Smooth muscle cell (in vitro differentiated cells): Measurements from ENCODE around the gene MS4A4A. TPM values are rescaled to one million over a fixed set of nuclear protein-coding genes. Genes with fewer than 3 reads are reported as not detected.
A peak's percentile ranks its signal among the peaks of the same experiment; 100 is the strongest.

ENCODE experiments used
- DNase-seq: peaks from one replicate; lab custom pipeline; 2025; ENCODE audit not compliant: unreplicated experiment; lab: John Stamatoyannopoulos, UW
- H2AFZ ChIP-seq: fragments of 200-600 bp; sonication (generic); 2 replicates; pipeline ENCODE4 v1.6.0; 2016; ENCODE audit warnings: antibody characterized with exemption, low read depth, mild to moderate bottlenecking
- H3F3A ChIP-seq: fragments of 200-600 bp; sonication (generic); 2 replicates; pipeline ENCODE4 v1.6.0; 2017; ENCODE audit warnings: antibody characterized with exemption, low read depth
- H3K27ac ChIP-seq: fragments of 200-600 bp; sonication (generic); 2 replicates; pipeline ENCODE4 v1.5.1; 2016; ENCODE audit warnings: low read depth, mild to moderate bottlenecking
- H3K27me3 ChIP-seq: fragments of 200-600 bp; sonication (generic); 2 replicates; pipeline ENCODE4 v1.6.1; 2016; ENCODE audit warnings: low read depth, mild to moderate bottlenecking
- H3K36me3 ChIP-seq: fragments of 200-600 bp; sonication (generic); 2 replicates; pipeline ENCODE4 v1.5.1; 2016; ENCODE audit warnings: low read depth
- H3K4me1 ChIP-seq: fragments of 200-600 bp; sonication (generic); 2 replicates; pipeline ENCODE4 v1.5.1; 2016; ENCODE audit warnings: low read depth
- H3K4me2 ChIP-seq: fragments of 200-600 bp; sonication (generic); 2 replicates; pipeline ENCODE4 v1.6.0; 2016; ENCODE audit warnings: mild to moderate bottlenecking
- H3K4me3 ChIP-seq: fragments of 200-600 bp; sonication (generic); 2 replicates; pipeline ENCODE4 v1.5.1; 2016; ENCODE audit warnings: mild to moderate bottlenecking
- H3K79me2 ChIP-seq: fragments of 200-600 bp; sonication (generic); 2 replicates; pipeline ENCODE4 v1.6.0; 2016; ENCODE audit warnings: low read depth, mild to moderate bottlenecking
- H3K9ac ChIP-seq: fragments of 200-600 bp; sonication (generic); 2 replicates; pipeline ENCODE4 v1.6.0; 2016; ENCODE audit warnings: low read depth
- H3K9me3 ChIP-seq: fragments of 200-600 bp; sonication (generic); replicated peaks from 2 replicates; pipeline ENCODE4 v1.5.1; 2016; ENCODE audit warnings: low read depth
- H4K20me1 ChIP-seq: fragments of 200-600 bp; sonication (generic); 2 replicates; pipeline ENCODE4 v1.6.0; 2016; ENCODE audit warnings: low read depth
- WGBS: methylation state at CpG from one replicate; pipeline ENCODE4 v1.1.7; 2016; ENCODE audit warnings: low lambda C conversion rate; 5-methylcytosine and 5-hydroxymethylcytosine counted together
- polyA plus RNA-seq: library from polyadenylated mRNA; unstranded; fragments of >200 nt; fragmentation: Nextera tagmentation; extraction: Ambion mirVana; gene quantifications from 2 replicates; pipeline ENCODE4 v1.2.1, GENCODE V29; 2016
- total RNA-seq: library from RNA; depleted of rRNA; stranded (reverse); fragments of >200 nt; gene quantifications from 2 replicates; pipeline ENCODE4 v1.2.3, GENCODE V29; 2014
- TF ChIP-seq, protein P1 (sequence below): fragments of 200-600 bp; sonication (generic); IDR thresholded peaks from 2 replicates; pipeline ENCODE4 v1.5.1; 2017; ENCODE audit warnings: borderline replicate concordance, mild to moderate bottlenecking, antibody characterized with exemption; ENCODE audit not compliant: insufficient read depth, poor library complexity, severe bottlenecking

The MS4A4A gene
- total and polyA plus RNA-seq, 2 experiments from 2014 or later, result not detected

DNA sequence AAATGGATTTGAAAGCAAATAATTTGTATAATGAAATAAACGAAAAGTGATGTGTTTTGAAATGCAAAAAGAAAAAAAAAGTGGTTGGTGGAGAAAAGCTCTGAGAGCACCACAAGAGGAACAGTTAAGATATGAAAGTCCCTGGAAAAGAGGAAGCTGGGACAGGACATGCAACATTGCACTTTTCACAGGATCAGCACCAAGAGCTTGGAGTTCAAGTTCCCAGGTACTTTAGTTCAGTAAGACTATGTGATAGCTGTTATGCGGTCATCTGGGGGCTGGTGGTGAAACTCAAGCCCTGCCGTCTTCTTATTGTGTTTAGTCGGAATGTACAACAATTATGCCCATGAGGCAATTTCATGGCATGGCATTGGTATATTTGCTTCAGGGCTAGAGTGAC is 17.1 kb upstream of the MS4A4A start:
- H3K4me3 ChIP-seq, result no peak overlapping the region
- no peak overlapping the region for H3K9ac ChIP-seq
- H3K27me3 ChIP-seq, result no peaks in the 10 kb centered on the region
- H3K4me1 ChIP-seq, result no peaks in the 10 kb centered on the region
- no peaks in the 10 kb centered on the region for H4K20me1 ChIP-seq
- H2AFZ ChIP-seq, result no peak overlapping the region
- H3K4me2 ChIP-seq, result no peak overlapping the region
- DNase-seq, result no peak
- TF ChIP-seq, protein P1, sequence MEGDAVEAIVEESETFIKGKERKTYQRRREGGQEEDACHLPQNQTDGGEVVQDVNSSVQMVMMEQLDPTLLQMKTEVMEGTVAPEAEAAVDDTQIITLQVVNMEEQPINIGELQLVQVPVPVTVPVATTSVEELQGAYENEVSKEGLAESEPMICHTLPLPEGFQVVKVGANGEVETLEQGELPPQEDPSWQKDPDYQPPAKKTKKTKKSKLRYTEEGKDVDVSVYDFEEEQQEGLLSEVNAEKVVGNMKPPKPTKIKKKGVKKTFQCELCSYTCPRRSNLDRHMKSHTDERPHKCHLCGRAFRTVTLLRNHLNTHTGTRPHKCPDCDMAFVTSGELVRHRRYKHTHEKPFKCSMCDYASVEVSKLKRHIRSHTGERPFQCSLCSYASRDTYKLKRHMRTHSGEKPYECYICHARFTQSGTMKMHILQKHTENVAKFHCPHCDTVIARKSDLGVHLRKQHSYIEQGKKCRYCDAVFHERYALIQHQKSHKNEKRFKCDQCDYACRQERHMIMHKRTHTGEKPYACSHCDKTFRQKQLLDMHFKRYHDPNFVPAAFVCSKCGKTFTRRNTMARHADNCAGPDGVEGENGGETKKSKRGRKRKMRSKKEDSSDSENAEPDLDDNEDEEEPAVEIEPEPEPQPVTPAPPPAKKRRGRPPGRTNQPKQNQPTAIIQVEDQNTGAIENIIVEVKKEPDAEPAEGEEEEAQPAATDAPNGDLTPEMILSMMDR, result no peak
- H3K27ac ChIP-seq, result no peak overlapping the region
- WGBS, result 81% methylated on average over 4 of the region's 4 CpGs
- no peaks in the 10 kb centered on the region for H3F3A ChIP-seq
- H3K36me3 ChIP-seq, result no peaks in the 10 kb centered on the region
- no peaks in the 10 kb centered on the region for H3K79me2 ChIP-seq
- no peaks in the 10 kb centered on the region for H3K9me3 ChIP-seq

- Histone ChIP-seq H3K27ac (no peak overlapping the region), H2AFZ (no peak overlapping the region), H3K4me3 (no peak overlapping the region), H3K36me3 (no peaks in the 10 kb centered on the region), H3F3A (no peaks in the 10 kb centered on the region), H4K20me1 (no peaks in the 10 kb centered on the region), H3K9ac (no peak overlapping the region), H3K4me1 (no peaks in the 10 kb centered on the region), H3K79me2 (no peaks in the 10 kb centered on the region), H3K27me3 (no peaks in the 10 kb centered on the region), H3K4me2 (no peak overlapping the region), H3K9me3 (no peaks in the 10 kb centered on the region)
- TF ChIP-seq, protein P1, result no peak
- DNase-seq, result no peak
- 79% methylated on average over 5 of the region's 5 CpGs for WGBS
Observed at GRCh38 chr11:60264644-60265043, 15.8 kb upstream of the MS4A4A start.

DNA sequence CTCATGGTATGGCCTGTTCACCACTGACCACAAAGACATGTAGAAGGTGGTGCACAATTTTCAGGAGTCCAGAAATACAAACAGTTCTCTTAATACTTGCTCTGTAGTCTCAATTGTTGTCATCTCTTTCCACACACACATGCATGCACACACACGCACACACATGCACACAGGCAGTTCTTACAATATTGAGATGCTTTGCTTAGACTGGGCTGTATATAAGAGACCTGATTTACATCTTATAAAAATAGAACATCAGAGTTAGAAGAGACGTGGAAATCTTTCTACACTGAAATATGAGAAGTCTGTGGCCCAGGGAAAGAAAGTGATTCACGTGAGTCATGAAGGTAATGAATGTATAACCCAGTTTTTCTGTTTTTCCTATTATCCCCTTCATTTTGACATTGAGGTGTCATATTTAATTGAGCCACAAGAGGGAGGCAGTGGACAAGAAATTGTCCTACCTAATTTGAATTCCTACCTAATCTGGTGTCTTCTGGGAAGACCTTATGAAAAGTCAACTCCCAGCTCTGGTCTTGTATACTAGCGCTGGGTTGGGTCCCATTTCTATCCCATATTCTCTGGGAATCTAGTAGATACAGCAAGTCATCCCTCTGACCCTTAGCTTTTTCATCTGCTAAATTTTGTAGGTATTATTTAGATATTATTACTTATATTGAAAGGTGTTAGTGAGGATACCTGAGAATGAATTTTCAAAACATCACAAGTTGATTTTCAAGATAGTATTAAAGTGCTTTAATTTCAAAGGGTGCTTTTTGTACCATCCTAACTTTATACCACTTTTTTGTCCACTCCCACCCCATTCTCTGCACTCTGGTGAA is 14.9 kb upstream of the MS4A4A start:
- Histone ChIP-seq H3K9me3 (no peaks in the 10 kb centered on the region), H3K4me3 (no peak overlapping the region), H4K20me1 (no peaks in the 10 kb centered on the region), H3K79me2 (no peaks in the 10 kb centered on the region), H3K4me2 (no peak overlapping the region), H3K27me3 (no peaks in the 10 kb centered on the region), H2AFZ (no peak overlapping the region), H3K36me3 (no peaks in the 10 kb centered on the region), H3K4me1 (no peaks in the 10 kb centered on the region), H3K27ac (no peak overlapping the region), H3F3A (no peaks in the 10 kb centered on the region), H3K9ac (no peak overlapping the region)
- DNase-seq, result no peak
- TF ChIP-seq, protein P1, result peak; percentile 74
- 24% methylated on average over 4 of the region's 4 CpGs for WGBS

GRCh38 chr11:60274416-60274815 is 6.0 kb upstream of the MS4A4A start:
- H2AFZ ChIP-seq, result no peak overlapping the region
- TF ChIP-seq, protein P1, result no peak
- H3K4me1 ChIP-seq, result no peaks in the 10 kb centered on the region
- no peak overlapping the region for H3K27ac ChIP-seq
- H4K20me1 ChIP-seq, result no peaks in the 10 kb centered on the region
- no peaks in the 10 kb centered on the region for H3K36me3 ChIP-seq
- H3K9ac ChIP-seq, result no peak overlapping the region
- no peaks in the 10 kb centered on the region for H3K9me3 ChIP-seq
- H3K27me3 ChIP-seq, result no peaks in the 10 kb centered on the region
- no peak overlapping the region for H3K4me2 ChIP-seq
- no peaks in the 10 kb centered on the region for H3K79me2 ChIP-seq
- H3K4me3 ChIP-seq, result no peak overlapping the region
- no peaks in the 10 kb centered on the region for H3F3A ChIP-seq
- DNase-seq, result no peak
